NT2/D1 (cell line): ENCODE data around the gene APOL1.

ENCODE experiments used
- YY1 ChIP-seq: IDR thresholded peaks from 2 replicates; pipeline ENCODE4 v1.6.1; 2011; ENCODE audit not compliant: insufficient read length, insufficient read depth
- ZNF274 ChIP-seq: IDR thresholded peaks from 2 replicates; pipeline ENCODE4 v1.6.1; 2011; ENCODE audit warnings: mild to moderate bottlenecking, low read depth, low read length

- TF ChIP-seq ZNF274 (no peak), YY1 (no peak)
Observed at GRCh38 chr22:36208162-36208765, 44.7 kb upstream of the APOL1 start.
